Upper lobe of left lung (tissue), 6 donors: ENCODE data around the gene LPXN. TPM values are rescaled to one million over a fixed set of nuclear protein-coding genes. Genes with fewer than 3 reads are reported as not detected.

Experiments used
- ATAC-seq, 2 donors: fragments of 200-7000 bp; cut with Tn5 transposase; one replicate each; pipeline ENCODE4 v1.9.1; 2022; ENCODE audit warnings: mild to moderate bottlenecking in 2 of 2, moderate library complexity in 2 of 2; ENCODE audit not compliant: low FRiP score in 2 of 2
- DNase-seq, 2 donors: peaks; one replicate each; pipeline ENCODE4 v3.0.0-alpha.2; 2019 to 2020
- H3K27ac ChIP-seq, 4 donors: fragments of 200-600 bp; sonication (generic); one replicate each; pipeline ENCODE4 v1.5.1; 2016 to 2019
- H3K27me3 ChIP-seq, 4 donors: fragments of 200-600 bp; sonication (generic); one replicate each; pipeline ENCODE4 v1.5.1; 2017 to 2019
- H3K36me3 ChIP-seq, 4 donors: fragments of 200-600 bp; sonication (generic); one replicate each; pipeline ENCODE4 v1.5.1; 2016 to 2019
- H3K4me1 ChIP-seq, 4 donors: fragments of 200-600 bp; sonication (generic); one replicate each; pipeline ENCODE4 v1.5.1; 2018 to 2019
- H3K4me3 ChIP-seq, 4 donors: fragments of 200-600 bp; sonication (generic); one replicate each; pipeline ENCODE4 v1.5.1; 2017 to 2019; ENCODE audit warnings: mild to moderate bottlenecking in 2 of 4, moderate library complexity in 1 of 4
- H3K9me3 ChIP-seq, 4 donors: fragments of 200-600 bp; sonication (generic); one replicate each; pipeline ENCODE4 v1.5.1; 2018 to 2019
- EP300 ChIP-seq, 4 donors: sonication (generic); formaldehyde crosslinking; IDR thresholded peaks; one replicate each; pipeline ENCODE4 v1.5.1; 2017; ENCODE audit warnings: antibody characterized with exemption in 4 of 4, control low read depth in 2 of 4
- POLR2A ChIP-seq, 4 donors: fragments of 450-650 bp; IDR thresholded peaks; one replicate each; pipeline ENCODE4 v1.5.1; 2016 to 2017; ENCODE audit warnings: antibody characterized with exemption in 4 of 4, mild to moderate bottlenecking in 2 of 4
- POLR2AphosphoS5 ChIP-seq, 2 donors: sonication (generic); formaldehyde crosslinking; IDR thresholded peaks; one replicate each; pipeline ENCODE4 v1.5.1; 2017; ENCODE audit warnings: antibody characterized with exemption in 2 of 2
- WGBS, 2 donors: methylation state at CpG; one replicate each; pipeline ENCODE4 v1.1.5; 2017 to 2018; 5-methylcytosine and 5-hydroxymethylcytosine counted together
- total RNA-seq, 6 donors: library from RNA; depleted of rRNA in 4 of 6; stranded (reverse); fragments of >200 nt in 4 of 6; gene quantifications; one replicate each; pipeline versions ENCODE4 v1.1.0 to v1.2.1, GENCODE V29; 2016 to 2021
- TF ChIP-seq, protein P1 (sequence below), 6 experiments: fragments of 450-650 bp in 4 of 6; fragments of 200-600 bp in 2 of 6; sonication (generic) in 2 of 6; IDR thresholded peaks; one replicate each; pipeline ENCODE4 v1.5.1; 2016 to 2019; ENCODE audit warnings: antibody characterized with exemption in 6 of 6
- donor health status: DM: no; HTN: no; CAD: no; lungs with moderate emphysema.
- donor health status: DM: no; HTN: yes; CAD: no; lungs with severe emphysema.

LPXN gene
- total RNA-seq, 6 donors from 2014 or later, result 17.2 to 52.8 (median 34.1) TPM

DNA sequence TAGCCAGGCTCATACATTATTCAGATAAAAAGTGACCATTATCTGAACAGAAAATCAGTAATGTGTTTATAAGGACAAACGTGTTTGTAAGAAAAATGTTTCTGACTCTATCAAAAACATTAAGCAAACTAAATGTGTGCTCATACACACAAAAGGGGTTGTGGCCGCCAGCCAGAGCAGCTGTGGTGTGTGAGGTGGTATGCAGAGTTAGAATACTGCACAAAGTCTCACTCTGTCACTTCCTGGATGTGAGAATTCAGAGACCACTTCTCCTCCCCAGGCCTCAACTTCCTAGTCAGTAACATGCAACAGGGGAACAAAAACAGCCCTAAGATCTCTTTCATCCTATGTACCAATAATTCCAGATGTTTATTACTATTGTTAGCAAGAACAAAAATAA is 77.2 kb downstream of the LPXN start:
- Histone ChIP-seq H3K9me3 (no peaks in the 10 kb centered on the region), H3K36me3 (no peaks in the 10 kb centered on the region), H3K27me3 (no peaks in the 10 kb centered on the region), H3K27ac (no peak overlapping the region), H3K4me1 (no peaks in the 10 kb centered on the region), H3K4me3 (no peak overlapping the region)
- DNase-seq (no peak), ATAC-seq (no peak)
- no peak for TF ChIP-seq POLR2AphosphoS5 (IDR thresholded peaks at IDR 0.05)
- 34 to 44% methylated on average over 2 of the region's 2 CpGs for WGBS, 2 donors

DNA sequence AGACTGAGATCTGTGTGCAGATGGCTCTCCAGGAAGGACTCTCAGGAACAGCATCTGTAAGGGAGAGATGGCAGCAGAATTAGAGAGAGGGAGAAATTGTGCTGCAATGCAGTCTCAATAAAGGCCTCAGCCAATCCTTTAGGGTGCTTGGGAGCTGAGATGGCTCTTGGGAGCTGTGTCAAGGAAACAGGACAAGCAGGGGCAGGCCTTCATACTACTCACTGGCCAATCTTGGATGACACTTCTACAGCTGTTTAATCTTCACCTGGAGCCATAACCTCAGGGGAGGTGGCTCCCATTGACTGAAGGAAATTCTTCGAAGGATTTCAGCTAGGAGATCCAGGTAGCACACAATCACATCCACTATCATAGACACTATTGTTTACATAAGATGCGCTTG is 77.7 kb downstream of the LPXN start:
- no peaks in the 10 kb centered on the region for H3K9me3 ChIP-seq
- no peaks in the 10 kb centered on the region for H3K27me3 ChIP-seq
- TF ChIP-seq POLR2AphosphoS5 (IDR thresholded peaks at IDR 0.05), result no peak
- no peaks in the 10 kb centered on the region for H3K36me3 ChIP-seq
- no peak overlapping the region for H3K27ac ChIP-seq
- DNase-seq (no peak), ATAC-seq (no peak)
- WGBS, 2 donors, result 77 to 78% methylated on average over 2 of the region's 2 CpGs
- H3K4me3 ChIP-seq, result no peak overlapping the region
- no peaks in the 10 kb centered on the region for H3K4me1 ChIP-seq

DNA sequence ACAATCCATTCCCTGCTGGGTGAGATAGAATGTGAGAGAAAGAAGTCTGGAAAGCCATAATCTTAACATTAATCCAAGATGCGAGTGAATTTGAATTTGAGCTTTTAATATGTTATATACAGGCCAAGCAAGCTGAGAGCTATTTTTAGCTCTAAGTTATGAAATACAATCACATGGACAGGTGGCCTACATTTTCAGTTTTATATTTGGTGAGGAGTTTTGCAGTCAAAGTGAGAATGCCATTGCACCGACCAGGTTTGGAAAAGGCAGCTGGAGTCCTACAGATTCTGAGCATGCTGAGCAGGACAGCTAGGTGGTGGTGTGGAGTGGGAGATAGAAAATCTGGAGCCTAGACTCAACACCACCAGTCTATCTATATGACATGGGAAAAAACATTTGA is 79.8 kb downstream of the LPXN start:
- H3K27me3 ChIP-seq, result no peaks in the 10 kb centered on the region
- H3K4me1 ChIP-seq, result no peaks in the 10 kb centered on the region
- no peak overlapping the region for H3K4me3 ChIP-seq
- H3K9me3 ChIP-seq, result no peaks in the 10 kb centered on the region
- H3K36me3 ChIP-seq, result no peaks in the 10 kb centered on the region
- no peak overlapping the region for H3K27ac ChIP-seq
- no peak for DNase-seq
- 67 to 75% methylated on average over 2 of the region's 2 CpGs for WGBS, 2 donors
- no peak for ATAC-seq
- TF ChIP-seq, protein P1, sequence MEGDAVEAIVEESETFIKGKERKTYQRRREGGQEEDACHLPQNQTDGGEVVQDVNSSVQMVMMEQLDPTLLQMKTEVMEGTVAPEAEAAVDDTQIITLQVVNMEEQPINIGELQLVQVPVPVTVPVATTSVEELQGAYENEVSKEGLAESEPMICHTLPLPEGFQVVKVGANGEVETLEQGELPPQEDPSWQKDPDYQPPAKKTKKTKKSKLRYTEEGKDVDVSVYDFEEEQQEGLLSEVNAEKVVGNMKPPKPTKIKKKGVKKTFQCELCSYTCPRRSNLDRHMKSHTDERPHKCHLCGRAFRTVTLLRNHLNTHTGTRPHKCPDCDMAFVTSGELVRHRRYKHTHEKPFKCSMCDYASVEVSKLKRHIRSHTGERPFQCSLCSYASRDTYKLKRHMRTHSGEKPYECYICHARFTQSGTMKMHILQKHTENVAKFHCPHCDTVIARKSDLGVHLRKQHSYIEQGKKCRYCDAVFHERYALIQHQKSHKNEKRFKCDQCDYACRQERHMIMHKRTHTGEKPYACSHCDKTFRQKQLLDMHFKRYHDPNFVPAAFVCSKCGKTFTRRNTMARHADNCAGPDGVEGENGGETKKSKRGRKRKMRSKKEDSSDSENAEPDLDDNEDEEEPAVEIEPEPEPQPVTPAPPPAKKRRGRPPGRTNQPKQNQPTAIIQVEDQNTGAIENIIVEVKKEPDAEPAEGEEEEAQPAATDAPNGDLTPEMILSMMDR (IDR thresholded peaks at IDR 0.05), result no peak
- TF ChIP-seq POLR2A (IDR thresholded peaks at IDR 0.05) (no peak), POLR2AphosphoS5 (IDR thresholded peaks at IDR 0.05) (no peak), EP300 (IDR thresholded peaks at IDR 0.05) (no peak)

DNA sequence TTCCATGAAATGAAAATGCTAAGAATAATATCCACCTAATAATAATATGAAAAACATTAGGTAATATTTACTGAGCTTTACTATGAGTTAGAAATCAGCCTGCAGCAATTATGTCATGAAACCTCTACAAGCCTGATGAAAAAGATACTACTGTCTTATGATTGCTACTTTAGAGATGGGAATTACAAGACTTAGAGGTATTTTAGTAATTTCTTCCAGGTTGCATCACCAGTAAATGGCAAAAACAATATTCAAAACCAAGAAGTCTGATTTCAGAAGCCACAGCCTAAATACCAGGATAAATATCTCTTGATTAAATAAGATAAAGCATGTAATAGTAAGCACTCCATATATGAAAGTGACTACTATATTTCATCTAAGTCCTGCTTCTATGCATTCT is 81.6 kb downstream of the LPXN start:
- ATAC-seq (no peak), DNase-seq (no peak)
- Histone ChIP-seq H3K9me3 (no peaks in the 10 kb centered on the region), H3K4me3 (no peak overlapping the region), H3K27me3 (no peaks in the 10 kb centered on the region), H3K4me1 (no peaks in the 10 kb centered on the region), H3K36me3 (no peaks in the 10 kb centered on the region), H3K27ac (no peak overlapping the region)
- TF ChIP-seq EP300 (IDR thresholded peaks at IDR 0.05), result no peak
- TF ChIP-seq POLR2AphosphoS5 (IDR thresholded peaks at IDR 0.05), result no peak
- TF ChIP-seq, protein P1 (IDR thresholded peaks at IDR 0.05), result no peak
- TF ChIP-seq POLR2A (IDR thresholded peaks at IDR 0.05), result no peak

DNA sequence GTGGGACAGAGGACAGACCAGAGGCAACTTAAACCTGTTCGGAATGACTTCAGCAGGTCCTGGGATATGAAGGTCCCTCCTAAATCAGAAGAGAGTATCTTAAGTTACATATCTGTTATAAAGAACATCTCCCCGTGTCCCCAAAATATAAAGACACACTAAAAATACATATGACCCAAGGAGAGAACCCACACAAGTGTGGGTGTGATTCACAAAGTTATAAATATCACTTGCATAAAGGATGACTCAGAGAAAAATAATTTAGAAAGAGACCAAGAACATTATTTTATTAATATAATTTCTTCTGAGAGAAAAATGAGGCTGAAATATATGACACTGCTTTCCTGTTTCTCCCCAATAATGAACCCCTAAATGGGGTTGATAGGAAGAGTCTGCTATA is 82.0 kb downstream of the LPXN start:
- DNase-seq, result no peak
- WGBS, 2 donors, result 81 to 83% methylated on average over 2 of the region's 2 CpGs
- Histone ChIP-seq H3K27ac (no peak overlapping the region), H3K36me3 (no peaks in the 10 kb centered on the region), H3K9me3 (no peaks in the 10 kb centered on the region), H3K4me3 (no peak overlapping the region), H3K4me1 (no peaks in the 10 kb centered on the region), H3K27me3 (no peaks in the 10 kb centered on the region)
- no peak for TF ChIP-seq POLR2A (IDR thresholded peaks at IDR 0.05)
- no peak for ATAC-seq

DNA sequence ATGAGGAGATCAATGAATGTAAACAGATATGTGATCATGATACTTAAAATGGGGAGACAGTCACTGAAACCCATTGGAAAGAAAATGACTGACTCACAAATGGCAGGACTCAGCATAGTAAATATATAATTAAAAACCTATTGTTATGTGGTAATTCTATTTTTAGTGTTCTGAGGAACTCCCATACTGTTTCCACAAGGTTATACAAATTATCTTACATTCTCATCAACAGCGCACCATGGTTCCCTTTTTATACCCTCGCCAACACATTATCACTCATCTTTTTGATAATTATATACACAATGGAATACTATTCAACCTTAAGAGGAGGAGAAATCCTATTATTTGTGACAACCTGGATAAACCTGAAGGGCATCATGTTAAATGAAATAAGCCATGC is 84.8 kb downstream of the LPXN start:
- Histone ChIP-seq H3K36me3 (no peaks in the 10 kb centered on the region), H3K9me3 (no peaks in the 10 kb centered on the region), H3K27ac (no peak overlapping the region), H3K4me3 (no peak overlapping the region), H3K27me3 (no peaks in the 10 kb centered on the region), H3K4me1 (no peaks in the 10 kb centered on the region)
- DNase-seq (no peak), ATAC-seq (no peak)
- TF ChIP-seq POLR2AphosphoS5 (IDR thresholded peaks at IDR 0.05), result no peak
- no peak for TF ChIP-seq POLR2A (IDR thresholded peaks at IDR 0.05)
- no peak for TF ChIP-seq EP300 (IDR thresholded peaks at IDR 0.05)
- TF ChIP-seq, protein P1 (IDR thresholded peaks at IDR 0.05), result no peak
- WGBS, 2 donors, result 39 to 40% methylated on average over 2 of the region's 2 CpGs
